Epithelial cell of proximal tubule (primary cell): Measurements from ENCODE around the gene KCNK10. TPM values are rescaled to one million over a fixed set of nuclear protein-coding genes. Genes with fewer than 3 reads are reported as not detected.
A peak's percentile ranks its signal among the peaks of the same experiment; 100 is the strongest.

Source experiments
- DNase-seq: peaks from one replicate; pipeline ENCODE4 v3.0.0-alpha.2; 2011; ENCODE audit warnings: low read depth
- H3K4me3 ChIP-seq: 2 replicates; pipeline ENCODE4 v1.5.1; 2011; ENCODE audit warnings: low read depth, mild to moderate bottlenecking, low read length
- CTCF ChIP-seq: conservative IDR thresholded peaks from 2 replicates; pipeline ENCODE4 v1.5.1; 2012; ENCODE audit warnings: low read depth, mild to moderate bottlenecking, low read length
- total RNA-seq: library from RNA; depleted of rRNA; stranded (reverse); fragments of >200 nt; gene quantifications from 2 replicates; pipeline ENCODE4 v1.2.3, GENCODE V29; 2015

Gene KCNK10
- total RNA-seq, 1 donor from 2014 or later: 4.2 TPM

GRCh38 chr14:88327497-88327896 lies 4.4 kb upstream of the KCNK10 start:
- TF ChIP-seq CTCF: no peak

GRCh38 chr14:88326352-88327103 lies 3.5 kb upstream of the KCNK10 start:
- no peak overlapping the region for H3K4me3 ChIP-seq
- DNase-seq: no peak
- TF ChIP-seq CTCF: no peak

More at GRCh38 chr14:88327497-88327896, 4.4 kb upstream of the KCNK10 start:
- H3K4me3 ChIP-seq: no peak overlapping the region
- DNase-seq: no peak

- H3K4me3 ChIP-seq: no peak overlapping the region
- no peak for DNase-seq
- TF ChIP-seq CTCF: no peak
Measured at GRCh38 chr14:88325883-88326282, 2.8 kb upstream of the KCNK10 start.

- TF ChIP-seq CTCF: no peak
- H3K4me3 ChIP-seq: no peak overlapping the region
- DNase-seq: no peak
Measured at GRCh38 chr14:88324930-88325329, 1.9 kb upstream of the KCNK10 start.

- DNase-seq: no peak
- H3K4me3 ChIP-seq: no peak overlapping the region
- no peak for TF ChIP-seq CTCF
Measured at GRCh38 chr14:88324491-88324890, 1.4 kb upstream of the KCNK10 start.

- no peak for DNase-seq
- TF ChIP-seq CTCF: no peak
- peak overlapping the region; percentile 50 for H3K4me3 ChIP-seq
Measured at GRCh38 chr14:88323523-88324199, 592 bp upstream of the KCNK10 start.
